HUES48 (cell line): Measurements from ENCODE around the gene PPP3CA.
A peak's percentile ranks its signal among the peaks of the same experiment; 100 is the strongest.

ENCODE experiments used
- H3K27ac ChIP-seq: one replicate; pipeline ENCODE4 v1.7.0; 2013; ENCODE audit warnings: low read depth, low read length, inconsistent platforms
- H3K27me3 ChIP-seq: 2 replicates; pipeline ENCODE4 v1.6.1; 2013; ENCODE audit warnings: mild to moderate bottlenecking, low read length; ENCODE audit not compliant: control insufficient read depth, insufficient read depth
- H3K36me3 ChIP-seq: 2 replicates; pipeline ENCODE4 v1.6.1; 2013; ENCODE audit warnings: low read length; ENCODE audit not compliant: control insufficient read depth, insufficient read depth
- H3K4me1 ChIP-seq: 2 replicates; pipeline ENCODE4 v1.6.1; 2013; ENCODE audit warnings: mild to moderate bottlenecking, low read length; ENCODE audit not compliant: control insufficient read depth, insufficient read depth
- H3K4me3 ChIP-seq: 2 replicates; pipeline ENCODE4 v1.5.1; 2013; ENCODE audit warnings: mild to moderate bottlenecking, low read depth, low read length
- H3K9ac ChIP-seq: 2 replicates; pipeline ENCODE4 v1.6.1; 2013; ENCODE audit warnings: mild to moderate bottlenecking, low read depth, low read length, moderate library complexity
- H3K9me3 ChIP-seq: 2 replicates; pipeline ENCODE4 v1.6.1; 2013; ENCODE audit warnings: low read length; ENCODE audit not compliant: control insufficient read depth, insufficient read depth

Gene PPP3CA

GRCh38 chr4:101348367-101348827, 1.1 kb upstream of the PPP3CA start:
- Histone ChIP-seq H3K9ac (peak overlapping the region; percentile 53; the same call in 1 of the 2 replicates), H3K27ac (peak overlapping the region; percentile 85), H3K27me3 (peaks cover 16% of the 10 kb centered on the region), H3K36me3 (no peaks in the 10 kb centered on the region), H3K4me3 (peak overlapping the region; percentile 77), H3K9me3 (no peaks in the 10 kb centered on the region), H3K4me1 (peaks cover 15% of the 10 kb centered on the region)

- Histone ChIP-seq H3K36me3 (no peaks in the 10 kb centered on the region), H3K9ac (peak overlapping the region; percentile 53; the same call in 1 of the 2 replicates), H3K27ac (peak overlapping the region; percentile 85), H3K4me1 (peaks cover 18% of the 10 kb centered on the region), H3K27me3 (peaks cover 16% of the 10 kb centered on the region), H3K4me3 (peak overlapping the region; percentile 87), H3K9me3 (no peaks in the 10 kb centered on the region)
Measured at GRCh38 chr4:101347557-101348366, 436 bp upstream of the PPP3CA start.

- no peaks in the 10 kb centered on the region for H3K36me3 ChIP-seq
- peak overlapping the region; percentile 87 for H3K4me3 ChIP-seq
- peak overlapping the region; percentile 66 for H3K27ac ChIP-seq
Measured at GRCh38 chr4:101346351-101347266, 717 bp downstream of the PPP3CA start.

GRCh38 chr4:101345596-101346350, 1.6 kb downstream of the PPP3CA start:
- Histone ChIP-seq H3K9ac (no peak overlapping the region), H3K9me3 (no peaks in the 10 kb centered on the region), H3K4me3 (peak overlapping the region; percentile 83), H3K27me3 (peaks cover 16% of the 10 kb centered on the region), H3K27ac (peak overlapping the region; percentile 34), H3K36me3 (no peaks in the 10 kb centered on the region), H3K4me1 (peaks cover 18% of the 10 kb centered on the region)

More at GRCh38 chr4:101346351-101347266, 717 bp downstream of the PPP3CA start:
- H3K9me3 ChIP-seq, result no peaks in the 10 kb centered on the region
- H3K4me1 ChIP-seq, result peaks cover 18% of the 10 kb centered on the region
- H3K9ac ChIP-seq, result peak overlapping the region; percentile 61; the same call in 1 of the 2 replicates
- peaks cover 16% of the 10 kb centered on the region for H3K27me3 ChIP-seq

GRCh38 chr4:101345271-101345595, 2.1 kb downstream of the PPP3CA start:
- Histone ChIP-seq H3K9me3 (no peaks in the 10 kb centered on the region), H3K4me3 (peak overlapping the region; percentile 83), H3K27ac (no peak overlapping the region), H3K27me3 (peaks cover 14% of the 10 kb centered on the region), H3K36me3 (no peaks in the 10 kb centered on the region), H3K4me1 (peaks cover 18% of the 10 kb centered on the region), H3K9ac (no peak overlapping the region)

- H3K9ac ChIP-seq, result no peak overlapping the region
- no peaks in the 10 kb centered on the region for H3K9me3 ChIP-seq
- no peak overlapping the region for H3K27ac ChIP-seq
- no peaks in the 10 kb centered on the region for H3K36me3 ChIP-seq
- peaks cover 12% of the 10 kb centered on the region for H3K4me1 ChIP-seq
- no peaks in the 10 kb centered on the region for H3K27me3 ChIP-seq
- H3K4me3 ChIP-seq, result no peak overlapping the region
Measured at GRCh38 chr4:101339332-101339731, 8.0 kb downstream of the PPP3CA start.

GRCh38 chr4:101337688-101338087, 9.6 kb downstream of the PPP3CA start:
- peaks cover 9% of the 10 kb centered on the region for H3K4me1 ChIP-seq
- no peak overlapping the region for H3K4me3 ChIP-seq
- no peaks in the 10 kb centered on the region for H3K27me3 ChIP-seq
- H3K27ac ChIP-seq, result no peak overlapping the region
- H3K36me3 ChIP-seq, result no peaks in the 10 kb centered on the region
- H3K9ac ChIP-seq, result no peak overlapping the region
- H3K9me3 ChIP-seq, result no peaks in the 10 kb centered on the region

GRCh38 chr4:101334963-101335572, 12.3 kb downstream of the PPP3CA start:
- Histone ChIP-seq H3K9me3 (no peaks in the 10 kb centered on the region), H3K27me3 (no peaks in the 10 kb centered on the region), H3K4me1 (peaks cover 11% of the 10 kb centered on the region), H3K27ac (no peak overlapping the region), H3K36me3 (no peaks in the 10 kb centered on the region), H3K9ac (no peak overlapping the region), H3K4me3 (no peak overlapping the region)

GRCh38 chr4:101332424-101332823, 14.9 kb downstream of the PPP3CA start:
- H3K27ac ChIP-seq, result no peak overlapping the region

GRCh38 chr4:101331017-101331416, 16.3 kb downstream of the PPP3CA start:
- peaks cover 50% of the 10 kb centered on the region for H3K4me1 ChIP-seq
- H3K36me3 ChIP-seq, result no peaks in the 10 kb centered on the region
- H3K9ac ChIP-seq, result no peak overlapping the region
- no peak overlapping the region for H3K4me3 ChIP-seq
- no peaks in the 10 kb centered on the region for H3K9me3 ChIP-seq
- H3K27me3 ChIP-seq, result no peaks in the 10 kb centered on the region
- no peak overlapping the region for H3K27ac ChIP-seq

More at GRCh38 chr4:101332424-101332823, 14.9 kb downstream of the PPP3CA start:
- Histone ChIP-seq H3K36me3 (no peaks in the 10 kb centered on the region), H3K9me3 (no peaks in the 10 kb centered on the region), H3K4me3 (no peak overlapping the region), H3K9ac (no peak overlapping the region), H3K27me3 (no peaks in the 10 kb centered on the region), H3K4me1 (peaks cover 37% of the 10 kb centered on the region)
